Measurements from ENCODE around the gene ASIP. TPM values are rescaled to one million over a fixed set of nuclear protein-coding genes. Genes with fewer than 3 reads are reported as not detected.

ASIP gene
- total and polyA plus RNA-seq, 2 of the 13 experiments (the other 11 are each of a cell fraction or from before 2014, with no cell fraction given), result not detected

DNA sequence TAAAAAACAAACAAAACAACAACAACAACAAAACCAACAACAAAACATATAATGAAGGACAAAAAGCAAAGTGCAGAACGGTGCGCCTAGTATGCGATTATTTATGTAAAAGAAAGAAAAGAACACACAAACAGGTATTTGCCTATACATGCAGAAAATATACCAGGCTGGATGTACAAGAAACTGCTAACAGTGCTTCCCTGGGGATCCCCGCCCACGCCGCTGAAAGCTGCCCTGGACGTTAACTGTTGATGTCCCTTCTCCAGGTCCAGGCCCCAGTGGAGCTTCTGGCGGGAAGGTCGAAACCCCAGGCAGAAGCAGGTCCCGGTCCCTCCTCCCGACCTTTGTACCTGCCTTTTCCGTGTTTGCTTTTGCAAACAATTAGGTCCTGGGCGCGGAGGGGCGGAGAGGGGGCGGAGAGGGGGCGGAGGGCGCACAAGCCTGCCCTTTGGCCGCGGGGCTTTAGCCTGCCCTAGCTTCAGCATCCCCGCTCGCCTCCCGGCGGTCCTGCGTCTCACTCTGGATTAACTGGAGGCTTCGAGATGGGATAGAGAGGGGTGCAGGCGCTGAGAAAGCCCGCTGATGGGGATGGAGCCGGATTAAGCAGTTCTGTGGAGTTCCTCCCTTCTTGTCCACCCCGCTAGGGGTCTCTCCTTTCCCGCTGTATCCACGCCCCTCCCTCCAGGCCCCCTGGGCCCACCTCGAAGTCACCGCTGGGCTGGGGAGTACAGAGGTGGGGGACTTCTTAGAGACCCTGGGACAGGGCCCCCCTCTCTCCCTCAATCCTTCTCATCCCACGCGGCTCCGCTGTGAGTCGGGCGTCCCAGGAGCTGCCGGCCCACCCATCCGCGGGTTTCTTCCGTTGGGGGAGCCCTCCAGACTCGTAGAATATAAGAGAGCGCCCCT lies 70.1 kb downstream of the ASIP start (continued):
- TF ChIP-seq NFIB (CRISPR knock-in tag; IDR thresholded peaks at IDR 0.05; ENCODE audit: borderline replicate concordance), result no peak
- TF ChIP-seq ZNF253 (CRISPR knock-in tag; IDR thresholded peaks at IDR 0.05; ENCODE audit: borderline replicate concordance), result no peak
- TF ChIP-seq GZF1 (CRISPR knock-in tag; IDR thresholded peaks at IDR 0.05), result peak; percentile 91
- TF ChIP-seq, protein P1, sequence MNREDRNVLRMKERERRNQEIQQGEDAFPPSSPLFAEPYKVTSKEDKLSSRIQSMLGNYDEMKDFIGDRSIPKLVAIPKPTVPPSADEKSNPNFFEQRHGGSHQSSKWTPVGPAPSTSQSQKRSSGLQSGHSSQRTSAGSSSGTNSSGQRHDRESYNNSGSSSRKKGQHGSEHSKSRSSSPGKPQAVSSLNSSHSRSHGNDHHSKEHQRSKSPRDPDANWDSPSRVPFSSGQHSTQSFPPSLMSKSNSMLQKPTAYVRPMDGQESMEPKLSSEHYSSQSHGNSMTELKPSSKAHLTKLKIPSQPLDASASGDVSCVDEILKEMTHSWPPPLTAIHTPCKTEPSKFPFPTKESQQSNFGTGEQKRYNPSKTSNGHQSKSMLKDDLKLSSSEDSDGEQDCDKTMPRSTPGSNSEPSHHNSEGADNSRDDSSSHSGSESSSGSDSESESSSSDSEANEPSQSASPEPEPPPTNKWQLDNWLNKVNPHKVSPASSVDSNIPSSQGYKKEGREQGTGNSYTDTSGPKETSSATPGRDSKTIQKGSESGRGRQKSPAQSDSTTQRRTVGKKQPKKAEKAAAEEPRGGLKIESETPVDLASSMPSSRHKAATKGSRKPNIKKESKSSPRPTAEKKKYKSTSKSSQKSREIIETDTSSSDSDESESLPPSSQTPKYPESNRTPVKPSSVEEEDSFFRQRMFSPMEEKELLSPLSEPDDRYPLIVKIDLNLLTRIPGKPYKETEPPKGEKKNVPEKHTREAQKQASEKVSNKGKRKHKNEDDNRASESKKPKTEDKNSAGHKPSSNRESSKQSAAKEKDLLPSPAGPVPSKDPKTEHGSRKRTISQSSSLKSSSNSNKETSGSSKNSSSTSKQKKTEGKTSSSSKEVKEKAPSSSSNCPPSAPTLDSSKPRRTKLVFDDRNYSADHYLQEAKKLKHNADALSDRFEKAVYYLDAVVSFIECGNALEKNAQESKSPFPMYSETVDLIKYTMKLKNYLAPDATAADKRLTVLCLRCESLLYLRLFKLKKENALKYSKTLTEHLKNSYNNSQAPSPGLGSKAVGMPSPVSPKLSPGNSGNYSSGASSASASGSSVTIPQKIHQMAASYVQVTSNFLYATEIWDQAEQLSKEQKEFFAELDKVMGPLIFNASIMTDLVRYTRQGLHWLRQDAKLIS (CRISPR knock-in tag; IDR thresholded peaks at IDR 0.05), result no peak
- TF ChIP-seq ZBTB33 (CRISPR knock-in tag; IDR thresholded peaks at IDR 0.05), result peak; percentile 78
- TF ChIP-seq, protein P2, sequence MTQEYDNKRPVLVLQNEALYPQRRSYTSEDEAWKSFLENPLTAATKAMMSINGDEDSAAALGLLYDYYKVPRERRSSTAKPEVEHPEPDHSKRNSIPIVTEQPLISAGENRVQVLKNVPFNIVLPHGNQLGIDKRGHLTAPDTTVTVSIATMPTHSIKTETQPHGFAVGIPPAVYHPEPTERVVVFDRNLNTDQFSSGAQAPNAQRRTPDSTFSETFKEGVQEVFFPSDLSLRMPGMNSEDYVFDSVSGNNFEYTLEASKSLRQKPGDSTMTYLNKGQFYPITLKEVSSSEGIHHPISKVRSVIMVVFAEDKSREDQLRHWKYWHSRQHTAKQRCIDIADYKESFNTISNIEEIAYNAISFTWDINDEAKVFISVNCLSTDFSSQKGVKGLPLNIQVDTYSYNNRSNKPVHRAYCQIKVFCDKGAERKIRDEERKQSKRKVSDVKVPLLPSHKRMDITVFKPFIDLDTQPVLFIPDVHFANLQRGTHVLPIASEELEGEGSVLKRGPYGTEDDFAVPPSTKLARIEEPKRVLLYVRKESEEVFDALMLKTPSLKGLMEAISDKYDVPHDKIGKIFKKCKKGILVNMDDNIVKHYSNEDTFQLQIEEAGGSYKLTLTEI (CRISPR knock-in tag; conservative IDR thresholded peaks at IDR 0.05), result no peak
- TF ChIP-seq GPBP1L1 (CRISPR knock-in tag; IDR thresholded peaks at IDR 0.05), result no peak
- TF ChIP-seq MXD4 (CRISPR knock-in tag; IDR thresholded peaks at IDR 0.05), result no peak
- peak; percentile 77 for TF ChIP-seq GATAD1 (CRISPR knock-in tag; IDR thresholded peaks at IDR 0.05)
- peak; percentile 52; the same call in 1 of the 2 replicates for TF ChIP-seq E2F2 (CRISPR knock-in tag; IDR thresholded peaks at IDR 0.05; ENCODE audit: borderline replicate concordance)
- TF ChIP-seq PAWR (CRISPR knock-in tag; IDR thresholded peaks at IDR 0.05; ENCODE audit: borderline replicate concordance), result no peak; the same call in 1 of the 2 replicates
- no peak for TF ChIP-seq XBP1 (CRISPR knock-in tag; IDR thresholded peaks at IDR 0.05)
- peak; percentile 84 for TF ChIP-seq ZNF431 (CRISPR knock-in tag; IDR thresholded peaks at IDR 0.05; ENCODE audit: borderline replicate concordance, low read depth)
- no peak for TF ChIP-seq U2AF1 (optimal IDR thresholded peaks at IDR 0.05; ENCODE audit: low read depth, low read length)
- TF ChIP-seq GMEB2 (CRISPR knock-in tag; IDR thresholded peaks at IDR 0.05; ENCODE audit: low read depth), result peak; percentile 32; the same call in 1 of the 2 replicates

Data from HepG2 (cell line).